Stimulated activated CD8-positive, alpha-beta memory T cell treated with anti-CD3 and anti-CD28 coated beads, Interleukin-7, amount 100 ng/mL, for 48 hours (primary cell): ENCODE results near the gene PLXNB3.
"Not testable (repeated sequence)": the region's sequence is repeated elsewhere in the genome, so short reads cannot be mapped to it uniquely, and the experiment has no call there.

Experiments
- DNase-seq, 2 donors: peaks; one replicate each; pipeline ENCODE4 v3.0.0-alpha.2; 2020; ENCODE audit warnings: low read depth in 1 of 2; ENCODE audit errors: extremely low read depth in 1 of 2

PLXNB3 gene

DNA sequence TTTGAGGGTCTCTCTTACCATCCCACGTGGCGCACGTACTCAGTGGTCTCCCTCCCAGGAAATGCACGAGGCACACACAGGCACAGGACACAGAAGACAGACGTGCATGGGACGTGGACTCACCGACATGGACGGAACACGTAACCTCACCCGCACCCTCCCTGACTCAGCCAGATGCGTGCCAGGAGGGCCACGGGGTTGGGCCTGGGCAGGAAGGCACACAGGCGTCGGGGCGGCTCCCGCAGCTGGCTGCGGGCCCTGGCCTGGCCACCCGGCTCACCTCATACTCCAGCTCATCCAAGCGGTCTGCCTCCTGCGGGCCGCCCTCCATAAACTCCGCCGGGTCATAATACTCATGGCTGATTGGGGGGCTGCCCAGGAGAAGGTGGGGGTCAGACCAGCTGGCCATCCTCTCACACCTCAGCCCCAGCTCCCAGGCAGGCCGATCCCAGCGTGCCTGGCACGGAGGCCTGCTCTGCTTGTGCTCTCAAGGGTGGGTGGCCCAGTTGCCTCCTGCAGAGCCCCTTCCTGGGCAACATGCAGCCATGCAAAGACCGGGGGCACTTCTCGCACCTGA is 43.0 kb downstream of the PLXNB3 start:
- no peak for DNase-seq

DNA sequence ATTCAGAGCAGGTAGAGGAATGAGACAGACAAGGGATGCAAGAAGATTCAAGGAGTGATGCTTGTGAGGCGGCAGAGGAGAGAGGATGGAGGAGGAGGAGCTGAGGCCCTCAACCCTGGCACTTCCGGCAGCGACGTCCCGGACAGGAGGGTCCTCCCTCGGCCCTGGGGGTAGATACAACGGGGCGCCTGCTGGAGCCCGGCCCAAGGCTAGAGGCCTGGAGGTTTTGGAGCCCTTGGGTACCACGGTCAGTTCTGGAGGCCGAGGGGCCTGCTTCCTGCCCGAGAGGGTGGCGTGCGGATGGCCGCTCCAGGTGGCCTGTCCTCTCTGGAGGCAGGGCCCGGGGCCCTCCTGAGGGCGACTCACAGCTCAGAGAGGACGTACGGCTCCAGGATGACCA is 43.9 kb downstream of the PLXNB3 start:
- no peak for DNase-seq

DNA sequence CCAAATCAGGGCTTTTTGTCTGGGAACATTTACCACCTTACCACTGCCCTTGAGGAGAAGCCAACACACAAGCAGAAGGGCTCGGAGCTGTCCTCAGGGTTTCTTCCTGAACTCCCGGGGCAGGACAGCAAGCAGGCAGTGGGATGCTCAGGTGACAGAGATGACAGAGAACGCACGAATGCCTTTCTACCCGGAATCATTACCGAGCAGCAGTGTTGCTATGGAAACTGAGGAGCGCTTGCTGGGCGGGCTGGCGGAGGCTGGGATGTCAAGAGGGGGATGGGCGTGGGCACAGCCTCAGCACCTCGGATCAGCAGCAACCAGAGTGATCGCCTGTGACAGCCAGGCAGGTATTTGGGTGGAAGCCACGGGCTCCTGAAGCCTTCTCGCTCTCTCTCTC is 48.2 kb downstream of the PLXNB3 start:
- DNase-seq = no peak

DNA sequence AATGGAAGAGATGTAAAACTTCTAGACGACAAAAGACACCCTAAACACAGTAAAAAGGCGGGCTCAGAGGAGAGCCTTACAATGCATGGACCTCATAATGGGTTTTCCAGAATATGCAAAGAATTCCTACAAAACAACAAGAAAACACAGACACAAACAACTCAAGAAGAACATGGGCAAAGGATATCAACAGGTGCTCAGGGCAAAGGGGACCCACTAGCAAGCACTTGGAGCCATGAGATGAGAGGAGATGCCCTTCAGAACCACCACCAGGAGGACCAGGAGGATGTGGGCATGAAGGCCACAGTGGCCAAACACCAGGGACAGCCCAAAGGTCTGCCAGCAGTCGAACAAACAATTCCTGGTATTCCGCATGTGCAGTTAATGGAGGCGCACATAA is 49.1 kb downstream of the PLXNB3 start:
- no peak for DNase-seq

DNA sequence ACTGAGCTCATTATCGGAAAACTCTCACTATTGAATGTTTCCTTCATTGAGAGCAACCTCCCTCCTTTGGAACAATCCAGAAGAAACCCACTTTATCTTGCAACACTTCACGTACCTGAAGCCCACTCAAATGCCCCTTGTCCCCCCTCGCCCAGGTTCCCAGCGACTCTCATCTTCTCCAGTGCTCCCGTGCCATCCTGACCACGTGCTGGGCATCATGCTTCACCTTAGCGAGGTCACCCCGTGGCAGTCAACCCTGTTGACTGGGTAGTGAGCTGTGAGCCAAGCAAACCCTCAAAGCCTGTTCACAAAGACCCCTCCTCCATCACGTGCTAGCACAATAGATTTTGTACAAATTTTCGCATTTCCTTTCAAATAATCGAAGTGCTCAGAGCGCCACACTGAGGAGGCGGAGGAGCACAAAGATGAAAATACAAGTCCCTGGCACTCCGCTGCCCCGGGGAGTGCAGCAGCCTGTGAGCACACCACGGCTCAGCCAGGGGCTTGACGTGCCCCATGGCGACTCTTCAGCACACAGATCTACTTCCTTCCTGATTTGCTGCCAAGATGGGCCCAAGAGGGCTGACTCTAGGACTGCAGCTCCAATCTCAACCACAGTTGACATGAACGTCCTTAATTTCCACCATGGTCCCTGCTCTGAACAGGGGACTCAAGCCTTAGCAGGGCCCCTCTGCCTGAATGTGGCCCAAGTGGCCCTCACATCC is 50.7 kb downstream of the PLXNB3 start:
- no peak for DNase-seq

DNA sequence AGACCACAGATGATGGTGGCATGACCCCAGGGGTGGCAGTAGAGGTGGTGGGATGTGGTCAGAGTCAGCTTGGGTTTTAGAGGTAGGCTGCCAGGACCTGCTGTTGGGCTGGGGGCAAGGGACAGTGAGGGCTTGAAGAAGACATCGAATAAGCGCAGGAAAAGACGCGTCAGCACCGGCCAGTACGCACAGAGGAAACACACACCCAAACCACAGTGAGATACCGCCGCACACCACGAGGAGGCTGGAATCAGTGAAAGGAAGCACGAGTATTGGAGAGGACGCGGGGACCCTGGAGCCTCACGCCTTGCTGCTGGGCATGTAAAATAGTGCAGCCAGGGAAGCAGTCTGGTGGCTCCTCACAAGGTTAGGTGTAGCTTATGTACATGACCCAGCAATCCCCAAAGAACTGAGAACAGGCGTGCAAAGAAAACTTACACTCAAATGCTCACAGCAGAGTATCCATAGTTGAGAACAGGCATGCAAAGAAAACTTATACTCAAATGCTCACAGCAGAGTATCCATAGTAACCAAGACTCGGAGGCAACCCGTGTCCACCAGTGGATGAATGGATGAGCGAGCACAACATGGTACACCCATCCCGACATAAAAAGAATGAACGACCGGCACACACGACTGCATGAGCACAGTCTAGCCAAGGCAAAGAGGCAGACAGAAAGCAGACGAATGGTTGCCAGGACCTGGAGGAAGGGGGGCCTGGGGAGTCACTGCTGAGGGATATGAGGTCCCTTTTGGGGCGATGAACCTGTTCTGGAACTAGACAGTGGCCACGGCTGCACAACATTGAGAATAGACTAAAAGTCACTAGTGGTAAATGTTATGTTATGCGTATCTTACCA is 53.0 kb downstream of the PLXNB3 start:
- no peak for DNase-seq

DNA sequence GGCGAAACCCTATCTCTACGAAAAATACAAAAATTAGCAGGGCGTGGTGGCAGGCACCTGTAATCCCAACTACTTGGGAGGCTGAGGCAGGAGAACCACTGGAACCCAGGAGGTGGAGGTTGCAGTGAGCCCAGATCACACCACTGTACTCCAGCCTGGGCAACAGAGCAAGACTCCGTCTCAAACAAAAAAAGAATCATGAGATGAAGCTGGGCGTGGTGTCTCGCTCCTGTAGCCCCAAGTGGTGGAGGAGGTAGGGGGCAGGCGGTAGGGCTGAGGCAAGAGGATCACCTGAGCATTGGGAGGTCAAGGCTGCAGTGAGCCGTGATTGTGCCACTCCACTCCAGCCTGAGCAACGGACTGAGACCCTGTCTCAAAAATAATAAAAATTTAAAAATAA is 54.0 kb downstream of the PLXNB3 start:
- not testable (repeated sequence) for DNase-seq

DNA sequence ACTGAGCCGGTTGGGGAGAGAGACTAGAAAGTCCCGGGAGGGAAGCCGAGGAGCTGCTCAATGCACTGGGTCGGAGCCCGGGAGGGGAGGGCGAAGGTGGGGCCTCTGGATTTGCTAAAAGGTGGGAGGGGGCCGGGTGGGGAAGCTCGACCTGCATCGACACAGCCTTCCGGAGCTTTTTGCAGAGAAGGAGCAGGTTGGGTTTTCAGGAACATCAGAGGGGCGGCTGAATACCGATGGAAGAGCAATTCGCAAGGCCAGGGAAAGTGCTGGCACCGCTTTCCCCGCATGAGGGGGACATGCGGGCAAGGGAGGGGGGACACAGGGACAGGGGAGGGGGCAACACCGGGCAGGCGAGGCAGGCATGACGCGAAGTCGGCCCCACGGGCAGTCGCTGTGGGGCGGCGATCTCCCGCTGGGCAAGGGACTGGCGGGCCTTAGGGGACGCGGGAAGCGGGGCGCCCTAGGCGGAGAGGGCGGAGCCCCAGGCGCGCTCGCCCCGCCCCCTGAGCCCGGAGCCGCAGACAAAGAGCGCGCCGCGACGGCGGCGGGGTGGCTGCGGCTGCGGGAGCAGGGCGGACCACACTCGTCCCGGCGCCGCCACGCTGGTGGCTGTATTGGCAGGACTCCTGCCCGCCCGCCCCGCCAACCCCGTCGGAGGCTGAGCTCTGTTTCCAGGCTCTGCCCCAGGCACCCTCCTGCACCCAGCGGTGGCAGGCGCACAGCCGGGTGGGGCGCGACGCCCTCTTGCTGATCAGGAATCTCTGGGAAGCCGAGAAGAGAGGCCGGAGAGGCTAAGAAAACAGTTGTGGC is 54.7 kb downstream of the PLXNB3 start:
- DNase-seq = no peak

DNA sequence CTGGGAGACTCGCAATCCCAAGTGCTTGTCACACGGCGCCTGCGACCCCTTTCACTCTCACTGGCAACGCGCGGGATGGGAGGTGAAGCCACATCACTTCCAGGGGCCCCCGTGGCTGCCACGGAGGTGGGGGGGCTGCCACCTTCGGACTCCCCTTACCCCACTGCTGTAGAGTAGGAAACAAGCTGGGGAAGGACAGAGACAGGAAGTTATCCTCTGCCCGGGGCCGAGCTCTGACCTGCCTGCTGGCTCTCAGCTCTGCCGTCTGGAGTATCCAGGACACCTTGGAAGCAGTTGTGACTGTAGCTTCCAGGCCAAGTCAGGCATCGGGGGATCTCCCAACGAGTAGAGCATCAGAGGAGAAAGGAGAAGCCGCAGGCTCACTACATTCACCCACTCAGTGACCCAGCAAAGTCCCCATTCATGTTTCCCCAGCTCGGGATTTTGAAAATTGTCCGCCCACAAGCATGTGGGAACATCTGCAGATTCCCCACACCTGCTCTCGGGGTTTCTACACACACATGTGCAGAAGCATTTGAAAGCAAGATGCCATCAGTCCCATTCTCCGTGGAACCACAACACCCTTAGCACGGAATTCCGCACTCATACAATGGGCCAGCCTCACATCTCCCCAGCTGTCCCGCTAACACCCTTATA is 55.5 kb downstream of the PLXNB3 start:
- DNase-seq = no peak

DNA sequence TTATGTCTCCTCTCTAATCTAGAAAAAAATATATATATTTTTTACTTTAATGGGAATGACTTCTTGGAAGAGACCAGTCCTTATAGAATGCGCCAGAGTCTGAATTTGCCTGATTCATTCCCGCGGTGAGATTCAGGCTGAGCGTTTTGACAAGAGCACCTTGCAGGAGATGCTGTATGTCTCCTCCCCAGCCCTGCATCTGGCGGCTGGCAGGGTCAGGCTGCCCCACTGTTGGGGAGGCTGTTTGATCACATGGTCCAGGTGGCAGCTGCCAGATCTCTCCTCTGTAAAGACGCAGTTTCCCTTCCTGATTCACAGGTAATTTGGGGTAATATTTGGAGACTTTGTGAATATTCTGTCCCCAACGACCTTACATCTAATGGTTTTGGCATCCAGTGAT is 56.6 kb downstream of the PLXNB3 start:
- no peak for DNase-seq

DNA sequence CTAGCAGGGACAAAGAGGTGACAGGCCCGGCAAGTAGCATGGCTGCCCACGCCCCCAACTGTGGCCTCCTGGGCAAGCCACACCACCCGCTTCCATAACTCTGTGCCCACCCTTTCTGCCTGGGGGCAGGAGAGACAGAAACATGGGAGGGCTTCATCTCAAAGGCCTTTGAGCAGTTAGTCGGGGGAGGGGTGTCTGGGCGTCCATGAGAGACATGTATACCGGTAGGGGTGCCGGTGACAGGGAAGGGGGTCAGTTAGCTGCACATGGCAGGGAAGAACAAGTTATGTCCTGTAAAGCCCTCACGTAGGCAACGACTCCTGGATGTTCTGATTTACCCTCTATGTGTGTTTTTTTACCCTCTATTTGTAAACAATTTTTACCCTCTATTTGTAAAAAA is 57.0 kb downstream of the PLXNB3 start:
- DNase-seq = no peak

DNA sequence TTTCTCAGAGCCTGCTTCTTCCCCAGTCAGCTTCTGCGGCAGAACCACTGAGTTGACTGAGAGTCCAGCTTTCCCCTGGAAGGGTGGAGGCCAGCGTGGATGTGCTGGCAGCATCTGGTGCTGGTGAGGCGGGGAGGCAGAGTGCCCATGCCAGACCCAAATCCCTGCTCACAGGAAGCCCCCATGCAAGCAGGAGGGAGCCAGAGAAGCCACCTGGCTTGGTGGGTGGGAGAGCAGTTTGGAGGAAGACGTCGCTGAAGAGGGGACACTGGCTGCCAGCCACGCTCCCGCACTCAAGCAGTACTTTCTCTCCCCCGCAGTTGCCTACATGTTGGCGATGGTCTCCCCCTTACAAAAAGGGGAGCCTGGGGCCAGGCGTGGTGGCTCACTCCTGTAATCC is 60.3 kb downstream of the PLXNB3 start:
- DNase-seq = no peak

DNA sequence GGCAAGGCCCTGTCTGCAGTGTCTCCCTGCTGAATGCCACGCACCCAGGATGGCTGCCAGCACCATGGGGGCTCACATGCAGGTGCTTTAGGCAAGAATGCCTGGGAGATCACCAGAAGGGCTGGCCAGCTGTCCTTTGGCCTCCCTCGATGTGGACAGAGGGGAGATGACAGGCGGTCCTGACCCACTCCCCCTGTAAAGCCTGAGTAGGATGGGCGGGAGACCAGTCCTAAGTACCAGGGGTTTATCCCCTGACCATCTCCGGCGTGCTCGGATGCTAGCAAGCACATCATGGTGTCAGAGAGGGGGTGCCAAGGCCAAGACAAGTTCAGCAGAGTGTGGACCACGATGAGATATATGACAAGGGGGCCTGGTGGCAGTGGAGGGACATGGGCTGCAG is 61.0 kb downstream of the PLXNB3 start:
- no peak for DNase-seq
